ENCODE results near the gene PDIA6. TPM values are rescaled to one million over a fixed set of nuclear protein-coding genes. Genes with fewer than 3 reads are reported as not detected.

The PDIA6 gene
- total RNA-seq, 1 donor from 2014 or later = 180 TPM

GRCh38 chr2:10844097-10844496 is 31.5 kb upstream of the PDIA6 start:
- no peak overlapping the region for H3K4me3 ChIP-seq
- peaks cover 3% of the 10 kb centered on the region for H3K4me1 ChIP-seq
- peaks cover 8% of the 10 kb centered on the region for H3K9me3 ChIP-seq
- DNase-seq (peak; percentile 86), ATAC-seq (peak; percentile 95)
- intact Hi-C loops (cut with DNase I) = no loop called here
- no peaks in the 10 kb centered on the region for H3K36me3 ChIP-seq
- TF ChIP-seq CTCF (IDR thresholded peaks at IDR 0.05) = no peak
- H3K27me3 ChIP-seq = peaks cover 6% of the 10 kb centered on the region
- H3K27ac ChIP-seq = no peak overlapping the region

- DNase-seq (no peak), ATAC-seq (no peak)
- Histone ChIP-seq H3K36me3 (no peaks in the 10 kb centered on the region), H3K27ac (no peak overlapping the region), H3K9me3 (peaks cover 8% of the 10 kb centered on the region), H3K27me3 (peaks cover 13% of the 10 kb centered on the region), H3K4me3 (no peak overlapping the region), H3K4me1 (peaks cover 3% of the 10 kb centered on the region)
- intact Hi-C loops (cut with DNase I) = no loop called here
- no peak for TF ChIP-seq CTCF (IDR thresholded peaks at IDR 0.05)
Measured at GRCh38 chr2:10842506-10842905, 29.9 kb upstream of the PDIA6 start.

GRCh38 chr2:10841547-10842219 is 29.1 kb upstream of the PDIA6 start:
- DNase-seq (no peak), ATAC-seq (no peak)
- Histone ChIP-seq H3K27ac (no peak overlapping the region), H3K4me1 (peaks cover 3% of the 10 kb centered on the region), H3K4me3 (no peak overlapping the region), H3K27me3 (peaks cover 16% of the 10 kb centered on the region), H3K36me3 (no peaks in the 10 kb centered on the region), H3K9me3 (peaks cover 8% of the 10 kb centered on the region)
- TF ChIP-seq CTCF (IDR thresholded peaks at IDR 0.05) = no peak
- intact Hi-C loops (cut with DNase I) = no loop called here

- Histone ChIP-seq H3K27me3 (peaks cover 20% of the 10 kb centered on the region), H3K4me3 (no peak overlapping the region), H3K9me3 (peaks cover 8% of the 10 kb centered on the region), H3K36me3 (no peaks in the 10 kb centered on the region), H3K4me1 (peaks cover 3% of the 10 kb centered on the region), H3K27ac (no peak overlapping the region)
- TF ChIP-seq CTCF (IDR thresholded peaks at IDR 0.05) = no peak
- intact Hi-C loops (cut with DNase I) = no loop called here
- no peak for DNase-seq
- ATAC-seq = no peak
Measured at GRCh38 chr2:10839813-10840212, 27.2 kb upstream of the PDIA6 start.

- H3K9me3 ChIP-seq = peaks cover 8% of the 10 kb centered on the region
- no peak for DNase-seq
- peaks cover 1% of the 10 kb centered on the region for H3K4me1 ChIP-seq
- intact Hi-C loops (cut with DNase I) = no loop called here
- no peak overlapping the region for H3K4me3 ChIP-seq
- H3K27ac ChIP-seq = no peak overlapping the region
- peaks cover 20% of the 10 kb centered on the region for H3K27me3 ChIP-seq
- no peak for TF ChIP-seq CTCF (IDR thresholded peaks at IDR 0.05)
- no peak for ATAC-seq
- H3K36me3 ChIP-seq = no peaks in the 10 kb centered on the region
Measured at GRCh38 chr2:10838734-10839133, 26.1 kb upstream of the PDIA6 start.

All from upper lobe of right lung (tissue), 1 donor.